Stimulated activated CD4-positive, alpha-beta T cell treated with anti-CD3 and anti-CD28 coated beads, Interleukin-12 subunit alpha, Interleukin-12 subunit beta, amount 100 ng/mL, for 24 hours (primary cell): Measurements from ENCODE around the gene MMP7.

ENCODE experiments used
- DNase-seq, 2 experiments: peaks; one replicate each; pipeline ENCODE4 v3.0.0-alpha.2; 2020; ENCODE audit warnings: low read depth in 2 of 2

The MMP7 gene

GRCh38 chr11:102495161-102496042, 35.1 kb downstream of the MMP7 start:
- DNase-seq = no peak

- no peak for DNase-seq
These were observed 36.3 kb downstream of the MMP7 start for GRCh38 chr11:102494216-102494615.

GRCh38 chr11:102493524-102493923, 37.0 kb downstream of the MMP7 start:
- no peak for DNase-seq

GRCh38 chr11:102491969-102492368, 38.6 kb downstream of the MMP7 start:
- no peak for DNase-seq

GRCh38 chr11:102489186-102490145, 41.1 kb downstream of the MMP7 start:
- DNase-seq = no peak

- no peak for DNase-seq
These were observed 42.3 kb downstream of the MMP7 start for GRCh38 chr11:102488208-102488607.

GRCh38 chr11:102487214-102487613, 43.3 kb downstream of the MMP7 start:
- no peak for DNase-seq

GRCh38 chr11:102486584-102486983, 44.0 kb downstream of the MMP7 start:
- no peak for DNase-seq

- no peak for DNase-seq
These were observed 45.3 kb downstream of the MMP7 start for GRCh38 chr11:102485095-102485722.

GRCh38 chr11:102482433-102482832, 48.1 kb downstream of the MMP7 start:
- no peak for DNase-seq

- DNase-seq = no peak
These were observed 50.8 kb downstream of the MMP7 start for GRCh38 chr11:102479733-102480132.

GRCh38 chr11:102478673-102479299, 51.8 kb downstream of the MMP7 start:
- DNase-seq = no peak

GRCh38 chr11:102476812-102477211, 53.7 kb downstream of the MMP7 start:
- no peak for DNase-seq

- no peak for DNase-seq
These were observed 54.5 kb downstream of the MMP7 start for GRCh38 chr11:102476069-102476468.

GRCh38 chr11:102473543-102473942, 57.0 kb downstream of the MMP7 start:
- no peak for DNase-seq

- no peak for DNase-seq
These were observed 58.4 kb downstream of the MMP7 start for GRCh38 chr11:102472127-102472526.

- no peak for DNase-seq
These were observed 59.1 kb downstream of the MMP7 start for GRCh38 chr11:102471474-102471873.
